ENCODE measurements around the gene IL12RB1.
A peak's percentile ranks its signal among the peaks of the same experiment; 100 is the strongest.

The IL12RB1 gene

GRCh38 chr19:18085702-18086457 is 854 bp downstream of the IL12RB1 start:
- DNase-seq = no peak

- no peak for DNase-seq
Observed at GRCh38 chr19:18083929-18084684, 2.6 kb downstream of the IL12RB1 start.

GRCh38 chr19:18074192-18074591 is 12.5 kb downstream of the IL12RB1 start:
- no peak for DNase-seq

GRCh38 chr19:18073197-18073596 is 13.5 kb downstream of the IL12RB1 start:
- no peak for DNase-seq

- DNase-seq = no peak
Observed at GRCh38 chr19:18072335-18072734, 14.4 kb downstream of the IL12RB1 start.

GRCh38 chr19:18070181-18070580 is 16.6 kb downstream of the IL12RB1 start:
- DNase-seq = no peak

GRCh38 chr19:18069383-18069782 is 17.4 kb downstream of the IL12RB1 start:
- no peak for DNase-seq

GRCh38 chr19:18068395-18068794 is 18.3 kb downstream of the IL12RB1 start:
- DNase-seq = no peak

GRCh38 chr19:18065173-18065495 is 21.6 kb downstream of the IL12RB1 start:
- DNase-seq = no peak

- DNase-seq = peak; percentile 21 to 24
Observed at GRCh38 chr19:18063463-18063862, 23.3 kb downstream of the IL12RB1 start.

GRCh38 chr19:18062028-18062427 is 24.7 kb downstream of the IL12RB1 start:
- no peak for DNase-seq

- no peak for DNase-seq
Observed at GRCh38 chr19:18060472-18060871, 26.3 kb downstream of the IL12RB1 start.

GRCh38 chr19:18059902-18060301 is 26.8 kb downstream of the IL12RB1 start:
- DNase-seq = no peak

GRCh38 chr19:18059297-18059696 is 27.4 kb downstream of the IL12RB1 start:
- DNase-seq = no peak

GRCh38 chr19:18058208-18059009 is 28.3 kb downstream of the IL12RB1 start:
- DNase-seq = peak; percentile 74 to 78

- no peak for DNase-seq
Observed at GRCh38 chr19:18057557-18057956, 29.2 kb downstream of the IL12RB1 start.

- no peak for DNase-seq
Observed at GRCh38 chr19:18055967-18056366, 30.8 kb downstream of the IL12RB1 start.

- no peak for DNase-seq
Observed at GRCh38 chr19:18053576-18054219, 33.0 kb downstream of the IL12RB1 start.

GRCh38 chr19:18051887-18052286 is 34.8 kb downstream of the IL12RB1 start:
- DNase-seq = no peak

GRCh38 chr19:18049385-18049784 is 37.3 kb downstream of the IL12RB1 start:
- DNase-seq = no peak

- no peak for DNase-seq
Observed at GRCh38 chr19:18046059-18046718, 40.5 kb downstream of the IL12RB1 start.

GRCh38 chr19:18045307-18046050 is 41.3 kb downstream of the IL12RB1 start:
- no peak for DNase-seq
